ENCODE measurements around the gene UHRF2.
"Not testable (repeated sequence)": the region's sequence is repeated elsewhere in the genome, so short reads cannot be mapped to it uniquely, and the experiment has no call there.

UHRF2 gene

DNA sequence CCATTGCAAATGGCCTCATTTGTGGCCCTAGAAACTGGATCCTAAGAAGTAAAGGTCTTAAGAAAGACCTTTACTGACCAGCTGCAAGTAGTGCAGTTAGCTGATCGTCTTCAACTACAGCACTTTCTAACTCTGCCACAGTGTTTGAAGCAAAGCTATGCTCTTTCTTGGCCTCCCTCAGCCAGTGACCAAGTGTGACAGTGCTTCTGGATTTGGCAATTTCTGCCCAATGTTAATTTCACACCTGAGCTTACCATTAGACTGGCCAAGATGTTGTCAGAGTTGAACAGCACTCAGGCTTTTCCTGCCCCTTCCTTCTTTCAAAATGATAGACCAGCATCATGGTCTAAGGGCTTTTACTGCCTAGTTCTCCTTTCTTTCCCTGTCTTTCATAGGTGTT is 36.1 kb downstream of the UHRF2 start:
- no peaks in the 10 kb centered on the region for H3K9me3 ChIP-seq (ENCODE audit: insufficient read depth, low read length)
- no peak overlapping the region for H3K27ac ChIP-seq (ENCODE audit: low read length)
- no peaks in the 10 kb centered on the region for H3K27me3 ChIP-seq (ENCODE audit: low read depth, low read length)
- H3K36me3 ChIP-seq (replicated peaks; ENCODE audit: low read depth, low read length) = peaks cover 12% of the 10 kb centered on the region
- no peak overlapping the region for H2AFZ ChIP-seq (ENCODE audit: low read depth, low read length)
- TF ChIP-seq EZH2phosphoT487 (IDR thresholded peaks at IDR 0.05; ENCODE audit: low read depth) = no peak
- TF ChIP-seq, protein P1, sequence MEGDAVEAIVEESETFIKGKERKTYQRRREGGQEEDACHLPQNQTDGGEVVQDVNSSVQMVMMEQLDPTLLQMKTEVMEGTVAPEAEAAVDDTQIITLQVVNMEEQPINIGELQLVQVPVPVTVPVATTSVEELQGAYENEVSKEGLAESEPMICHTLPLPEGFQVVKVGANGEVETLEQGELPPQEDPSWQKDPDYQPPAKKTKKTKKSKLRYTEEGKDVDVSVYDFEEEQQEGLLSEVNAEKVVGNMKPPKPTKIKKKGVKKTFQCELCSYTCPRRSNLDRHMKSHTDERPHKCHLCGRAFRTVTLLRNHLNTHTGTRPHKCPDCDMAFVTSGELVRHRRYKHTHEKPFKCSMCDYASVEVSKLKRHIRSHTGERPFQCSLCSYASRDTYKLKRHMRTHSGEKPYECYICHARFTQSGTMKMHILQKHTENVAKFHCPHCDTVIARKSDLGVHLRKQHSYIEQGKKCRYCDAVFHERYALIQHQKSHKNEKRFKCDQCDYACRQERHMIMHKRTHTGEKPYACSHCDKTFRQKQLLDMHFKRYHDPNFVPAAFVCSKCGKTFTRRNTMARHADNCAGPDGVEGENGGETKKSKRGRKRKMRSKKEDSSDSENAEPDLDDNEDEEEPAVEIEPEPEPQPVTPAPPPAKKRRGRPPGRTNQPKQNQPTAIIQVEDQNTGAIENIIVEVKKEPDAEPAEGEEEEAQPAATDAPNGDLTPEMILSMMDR (IDR thresholded peaks at IDR 0.05; ENCODE audit: low read depth, low read length) = no peak
- H3K4me3 ChIP-seq (ENCODE audit: low read length) = no peak overlapping the region
- H3K4me2 ChIP-seq (ENCODE audit: low read length) = no peak overlapping the region
- H3K79me2 ChIP-seq (ENCODE audit: low read length) = peaks cover 94% of the 10 kb centered on the region
- peaks cover 4% of the 10 kb centered on the region; the same call in 1 of the 2 replicates for H3K4me1 ChIP-seq (ENCODE audit: low read length)
- H4K20me1 ChIP-seq (ENCODE audit: insufficient read depth, low read length) = peaks cover 69% of the 10 kb centered on the region
- no peak overlapping the region for H3K9ac ChIP-seq (ENCODE audit: low read length)

- TF ChIP-seq EZH2phosphoT487 (IDR thresholded peaks at IDR 0.05; ENCODE audit: low read depth) = no peak
- TF ChIP-seq, protein P1 (IDR thresholded peaks at IDR 0.05; ENCODE audit: low read depth, low read length) = no peak
- peaks cover 71% of the 10 kb centered on the region for H4K20me1 ChIP-seq (ENCODE audit: insufficient read depth, low read length)
Measured at GRCh38 chr9:6449645-6450044, 36.6 kb downstream of the UHRF2 start.

DNA sequence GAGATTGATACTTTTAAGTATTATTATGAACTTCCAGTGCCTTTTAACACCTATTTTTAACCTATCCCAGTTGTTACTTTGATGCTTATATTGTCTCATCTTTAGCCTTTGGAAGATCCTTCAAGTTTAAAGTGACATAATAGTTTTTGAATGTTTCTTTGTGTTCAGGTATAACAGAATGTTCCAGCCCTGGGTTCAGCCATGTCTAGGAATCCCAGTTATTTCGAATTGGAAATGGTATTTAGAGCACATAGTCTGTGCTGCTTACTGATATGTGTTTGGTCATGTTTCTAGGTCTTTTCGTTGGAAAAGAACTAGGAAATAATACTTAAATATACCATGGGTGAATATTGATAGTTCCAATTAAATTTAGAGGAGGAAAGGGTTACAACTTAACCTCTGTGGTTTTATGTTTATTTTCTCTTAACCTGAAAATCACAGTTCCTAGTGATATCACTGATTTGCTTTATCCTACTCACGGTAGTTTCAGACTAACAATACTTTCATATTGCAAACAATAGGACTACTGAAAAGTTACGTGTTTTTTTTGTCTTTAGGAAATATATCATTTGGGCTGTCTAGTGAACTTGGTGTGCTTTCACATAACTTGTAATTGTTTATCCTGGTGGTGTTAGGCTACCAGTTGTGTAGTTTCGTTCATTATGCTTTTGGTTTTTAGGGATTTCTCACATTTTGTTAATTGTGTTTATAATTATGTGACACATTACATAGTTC is 37.8 kb downstream of the UHRF2 start:
- TF ChIP-seq EZH2phosphoT487 (IDR thresholded peaks at IDR 0.05; ENCODE audit: low read depth) = no peak
- TF ChIP-seq, protein P1 (IDR thresholded peaks at IDR 0.05; ENCODE audit: low read depth, low read length) = no peak
- Histone ChIP-seq H3K4me3 (ENCODE audit: low read length) (no peak overlapping the region), H3K9me3 (ENCODE audit: insufficient read depth, low read length) (no peaks in the 10 kb centered on the region), H3K4me1 (ENCODE audit: low read length) (peaks cover 4% of the 10 kb centered on the region; the same call in 1 of the 2 replicates), H3K27me3 (ENCODE audit: low read depth, low read length) (no peaks in the 10 kb centered on the region), H4K20me1 (ENCODE audit: insufficient read depth, low read length) (peaks cover 82% of the 10 kb centered on the region), H3K4me2 (ENCODE audit: low read length) (no peak overlapping the region), H3K27ac (ENCODE audit: low read length) (no peak overlapping the region), H3K36me3 (replicated peaks; ENCODE audit: low read depth, low read length) (peaks cover 19% of the 10 kb centered on the region), H3K9ac (ENCODE audit: low read length) (no peak overlapping the region), H2AFZ (ENCODE audit: low read depth, low read length) (no peak overlapping the region), H3K79me2 (ENCODE audit: low read length) (peaks cover 96% of the 10 kb centered on the region)

More at GRCh38 chr9:6449645-6450044, 36.6 kb downstream of the UHRF2 start:
- Histone ChIP-seq H3K4me1 (ENCODE audit: low read length) (peaks cover 4% of the 10 kb centered on the region; the same call in 1 of the 2 replicates), H3K27me3 (ENCODE audit: low read depth, low read length) (no peaks in the 10 kb centered on the region), H3K9ac (ENCODE audit: low read length) (no peak overlapping the region), H3K27ac (ENCODE audit: low read length) (no peak overlapping the region), H3K36me3 (replicated peaks; ENCODE audit: low read depth, low read length) (peaks cover 15% of the 10 kb centered on the region), H3K79me2 (ENCODE audit: low read length) (peaks cover 94% of the 10 kb centered on the region), H3K9me3 (ENCODE audit: insufficient read depth, low read length) (no peaks in the 10 kb centered on the region), H2AFZ (ENCODE audit: low read depth, low read length) (no peak overlapping the region), H3K4me2 (ENCODE audit: low read length) (no peak overlapping the region), H3K4me3 (ENCODE audit: low read length) (no peak overlapping the region)

DNA sequence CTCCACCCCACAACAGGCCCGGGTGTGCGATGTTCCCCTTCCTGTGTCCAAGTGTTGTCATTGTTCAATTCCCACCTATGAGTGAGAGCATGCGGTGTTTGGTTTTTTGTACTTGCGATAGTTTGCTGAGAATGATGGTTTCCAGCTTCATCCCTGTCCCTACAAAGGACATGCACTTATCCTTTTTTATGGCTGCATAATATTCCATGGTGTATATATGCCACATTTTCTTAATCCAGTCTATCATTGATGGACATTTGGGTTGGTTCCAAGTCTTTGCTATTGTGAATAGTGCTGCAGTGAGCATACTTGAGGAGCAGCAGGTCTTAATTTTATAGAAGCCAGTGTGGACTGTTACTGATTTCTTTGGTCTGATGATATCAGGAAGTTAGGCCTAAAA is 42.3 kb downstream of the UHRF2 start:
- not testable (repeated sequence) for H3K9me3 ChIP-seq (ENCODE audit: insufficient read depth, low read length); H3K4me1 ChIP-seq (ENCODE audit: low read length); H3K27me3 ChIP-seq (ENCODE audit: low read depth, low read length); H3K27ac ChIP-seq (ENCODE audit: low read length); H2AFZ ChIP-seq (ENCODE audit: low read depth, low read length); H3K9ac ChIP-seq (ENCODE audit: low read length); H3K4me2 ChIP-seq (ENCODE audit: low read length); H3K4me3 ChIP-seq (ENCODE audit: low read length)
- peaks cover 64% of the 10 kb centered on the region for H4K20me1 ChIP-seq (ENCODE audit: insufficient read depth, low read length)
- H3K36me3 ChIP-seq (replicated peaks; ENCODE audit: low read depth, low read length) = peaks cover 17% of the 10 kb centered on the region
- H3K79me2 ChIP-seq (ENCODE audit: low read length) = peaks cover 98% of the 10 kb centered on the region

GRCh38 chr9:6458704-6459103 is 45.7 kb downstream of the UHRF2 start:
- H3K4me2 ChIP-seq (ENCODE audit: low read length); H2AFZ ChIP-seq (ENCODE audit: low read depth, low read length); H3K27me3 ChIP-seq (ENCODE audit: low read depth, low read length); H3K4me3 ChIP-seq (ENCODE audit: low read length); H3K9me3 ChIP-seq (ENCODE audit: insufficient read depth, low read length); H3K9ac ChIP-seq (ENCODE audit: low read length); H3K4me1 ChIP-seq (ENCODE audit: low read length); H3K27ac ChIP-seq (ENCODE audit: low read length): not testable (repeated sequence)
- peaks cover 71% of the 10 kb centered on the region for H3K79me2 ChIP-seq (ENCODE audit: low read length)
- H3K36me3 ChIP-seq (replicated peaks; ENCODE audit: low read depth, low read length) = peaks cover 14% of the 10 kb centered on the region
- peaks cover 38% of the 10 kb centered on the region for H4K20me1 ChIP-seq (ENCODE audit: insufficient read depth, low read length)
